Iris pigment epithelial cell (primary cell): Measurements from ENCODE around the gene CENPQ.

ENCODE experiments used
- DNase-seq: peaks from one replicate; pipeline ENCODE4 v3.0.0-alpha.2; 2011; ENCODE audit warnings: low read depth

Gene CENPQ

DNA sequence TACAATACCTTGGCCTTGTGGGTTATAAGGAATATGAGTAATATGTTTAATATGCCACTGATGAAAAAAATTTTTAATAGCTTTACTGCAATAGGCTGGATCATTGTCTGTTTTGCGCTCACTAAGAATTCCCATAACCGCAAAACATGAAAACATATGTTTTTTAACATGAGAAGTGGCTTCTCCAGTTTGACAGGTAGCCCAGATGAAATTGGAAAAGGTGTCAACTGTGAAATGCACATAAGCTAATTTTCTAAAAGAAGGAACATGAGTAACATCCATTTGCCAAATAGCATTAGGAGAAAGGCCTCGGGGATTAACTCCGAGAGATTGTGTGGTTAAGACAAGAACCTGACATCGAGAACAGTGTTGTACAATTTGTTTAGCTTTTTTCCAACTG, 41.5 kb downstream of the CENPQ start:
- no peak for DNase-seq

- no peak for DNase-seq
Measured at GRCh38 chr6:49506569-49507111, 43.5 kb downstream of the CENPQ start.

- no peak for DNase-seq
Measured at GRCh38 chr6:49509342-49509741, 46.2 kb downstream of the CENPQ start.

- peak; percentile 44 for DNase-seq
Measured at GRCh38 chr6:49513153-49513989, 50.2 kb downstream of the CENPQ start.

GRCh38 chr6:49514571-49515484, 51.7 kb downstream of the CENPQ start:
- no peak for DNase-seq

- DNase-seq = no peak
Measured at GRCh38 chr6:49515485-49516146, 52.4 kb downstream of the CENPQ start.

DNA sequence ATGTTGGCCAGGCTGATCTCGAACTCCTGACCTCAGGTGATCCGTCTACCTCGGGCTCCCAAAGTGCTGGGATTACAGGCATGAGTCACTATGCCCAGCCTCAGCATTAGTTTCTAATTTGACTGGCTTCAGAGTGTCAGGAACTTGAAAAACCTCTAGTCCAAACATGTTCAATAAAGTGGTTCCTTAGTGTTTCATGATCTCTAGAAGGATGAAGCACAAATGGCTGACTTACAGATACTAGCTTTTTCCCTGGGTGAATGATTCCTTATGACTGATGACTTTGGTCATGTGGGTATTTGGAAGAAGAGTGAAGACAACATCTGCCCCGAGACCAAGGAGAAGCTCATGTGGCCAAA, 53.0 kb downstream of the CENPQ start:
- DNase-seq = no peak

GRCh38 chr6:49517919-49518318, 54.7 kb downstream of the CENPQ start:
- no peak for DNase-seq

DNA sequence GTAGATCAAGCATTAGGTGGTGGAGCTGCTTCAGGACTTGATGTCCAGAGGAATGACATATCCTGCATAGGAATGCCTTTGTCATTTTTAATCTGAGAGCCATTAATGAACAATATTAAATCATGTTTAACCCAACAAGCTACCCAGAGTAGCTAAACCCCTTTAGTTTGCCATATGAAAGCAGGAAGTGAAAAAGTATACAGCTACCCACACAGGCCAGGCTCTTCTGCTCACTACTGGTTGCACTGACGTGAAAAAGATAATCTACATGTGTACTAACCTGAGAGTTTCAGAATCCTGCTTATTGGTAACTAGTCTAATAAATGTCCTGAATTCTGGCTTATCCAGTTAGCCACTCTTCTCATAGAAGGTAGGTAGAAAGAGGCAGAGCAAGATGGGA, 56.5 kb downstream of the CENPQ start:
- no peak for DNase-seq

DNA sequence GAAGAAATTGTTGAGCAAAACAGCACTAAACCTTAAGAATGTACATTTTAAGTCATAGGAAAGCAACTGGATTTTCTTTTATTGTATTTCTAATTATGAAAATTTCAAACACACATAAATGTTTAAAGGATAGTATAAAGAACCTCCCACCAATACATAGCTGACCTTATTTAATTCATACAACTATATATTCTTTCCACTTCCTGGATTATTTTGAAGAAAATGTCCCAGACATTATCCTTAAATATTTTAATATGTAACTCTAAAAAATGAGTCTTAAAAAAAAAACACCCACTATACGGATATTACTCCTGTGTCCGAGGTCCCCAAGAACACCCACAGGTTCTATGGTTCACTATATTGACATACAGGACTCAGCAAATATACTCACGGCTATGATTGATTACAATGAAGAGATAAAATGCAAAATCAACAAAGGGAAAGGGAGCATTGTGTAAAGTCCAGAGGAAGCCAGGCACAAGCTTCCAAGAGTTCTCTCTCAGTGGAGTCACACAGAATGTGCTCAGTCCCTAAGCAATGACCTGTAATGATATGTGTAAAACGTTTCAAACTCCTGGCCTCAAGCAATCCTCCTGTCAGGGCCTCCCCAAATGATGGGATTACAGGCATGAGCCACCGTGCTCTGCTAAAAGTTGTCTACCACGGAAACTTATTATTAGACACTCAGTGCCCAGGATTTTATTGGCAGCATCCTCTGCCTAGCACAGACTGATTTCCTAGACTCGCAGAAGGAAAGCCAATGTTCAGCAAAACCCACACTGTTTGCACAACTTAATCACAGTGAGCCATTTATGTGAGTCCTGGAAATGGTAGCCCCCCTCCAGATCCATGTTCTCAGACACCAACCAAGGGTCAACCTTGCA, 59.8 kb downstream of the CENPQ start:
- DNase-seq = no peak

GRCh38 chr6:49523901-49524300, 60.7 kb downstream of the CENPQ start:
- DNase-seq = no peak

DNA sequence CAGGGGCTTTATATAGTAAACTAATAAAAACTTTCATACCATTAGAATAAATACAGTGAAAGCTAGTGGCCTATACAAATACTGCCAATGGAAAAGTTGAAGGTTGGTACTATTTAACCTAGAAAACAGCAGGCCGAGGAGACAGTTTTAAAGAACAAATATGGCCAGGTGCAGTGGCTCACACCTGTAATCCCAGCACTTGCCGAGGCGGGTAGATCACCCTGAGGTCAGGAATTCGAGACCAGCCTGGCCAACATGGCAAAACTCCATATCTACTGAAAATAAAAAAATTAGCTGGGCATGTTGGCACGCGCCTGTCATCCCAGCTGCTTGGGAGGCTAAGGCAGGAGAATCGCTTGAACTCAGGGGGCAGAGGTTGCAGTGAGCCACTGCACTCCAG, 61.4 kb downstream of the CENPQ start:
- no peak for DNase-seq

- DNase-seq = no peak
Measured at GRCh38 chr6:49526598-49526997, 63.4 kb downstream of the CENPQ start.

- DNase-seq = no peak
Measured at GRCh38 chr6:49527320-49527719, 64.2 kb downstream of the CENPQ start.

GRCh38 chr6:49528571-49528970, 65.4 kb downstream of the CENPQ start:
- DNase-seq = no peak

GRCh38 chr6:49530141-49530776, 67.1 kb downstream of the CENPQ start:
- peak; percentile 12 for DNase-seq

DNA sequence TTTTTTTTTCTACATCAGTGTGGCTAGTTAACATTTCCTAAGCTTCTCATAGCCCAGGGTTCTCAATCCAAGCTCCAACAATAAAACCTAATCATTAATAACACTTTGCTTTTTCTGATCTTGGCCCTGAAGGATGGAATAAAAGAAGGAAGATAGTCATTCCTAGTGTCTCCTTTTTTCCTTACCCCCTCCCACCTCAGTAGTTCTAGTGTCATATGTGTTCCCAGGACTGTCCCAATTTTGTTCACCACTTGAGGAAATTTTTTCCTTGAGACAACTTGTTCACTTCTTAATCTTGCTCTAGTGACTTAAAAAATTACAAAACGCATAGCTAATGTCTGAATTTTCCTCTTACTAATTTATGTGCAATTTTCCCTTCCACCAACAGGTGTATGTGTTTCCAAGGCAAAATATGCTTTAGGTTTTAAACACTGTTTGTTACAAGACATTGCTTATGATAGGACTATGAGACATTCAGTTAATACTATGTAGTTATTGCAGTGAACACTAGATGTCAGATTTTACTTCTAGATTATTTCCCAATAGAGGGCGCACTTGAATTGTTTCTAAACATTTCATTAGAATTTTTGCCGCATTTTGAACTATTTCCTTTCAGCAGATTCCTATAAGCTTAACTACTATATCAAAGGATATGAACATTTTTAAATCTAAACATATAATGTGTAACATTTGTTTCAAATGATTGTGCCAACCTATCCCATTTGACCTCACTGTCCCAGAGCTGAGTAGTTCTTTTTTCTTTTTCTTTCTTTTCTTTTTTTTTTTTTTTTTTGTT, 68.8 kb downstream of the CENPQ start:
- DNase-seq = peak; percentile 60

DNA sequence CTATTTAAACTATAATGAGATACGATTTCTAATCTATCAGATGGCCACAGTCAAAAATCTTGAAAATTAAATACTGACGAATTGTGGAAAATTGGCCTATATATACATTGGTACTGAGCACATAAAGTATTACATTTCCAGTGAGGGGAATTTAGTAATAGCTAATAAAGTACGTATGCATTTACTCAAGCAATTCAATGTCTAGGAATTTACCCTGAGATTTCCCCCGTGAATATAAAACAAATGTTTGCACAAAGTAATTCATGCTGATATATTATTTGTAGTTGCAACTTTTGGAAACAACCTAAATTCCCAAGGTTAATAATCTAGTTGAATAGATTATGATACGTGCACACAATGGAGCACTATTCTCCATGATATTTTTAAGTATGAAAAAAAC, 72.6 kb downstream of the CENPQ start:
- no peak for DNase-seq

DNA sequence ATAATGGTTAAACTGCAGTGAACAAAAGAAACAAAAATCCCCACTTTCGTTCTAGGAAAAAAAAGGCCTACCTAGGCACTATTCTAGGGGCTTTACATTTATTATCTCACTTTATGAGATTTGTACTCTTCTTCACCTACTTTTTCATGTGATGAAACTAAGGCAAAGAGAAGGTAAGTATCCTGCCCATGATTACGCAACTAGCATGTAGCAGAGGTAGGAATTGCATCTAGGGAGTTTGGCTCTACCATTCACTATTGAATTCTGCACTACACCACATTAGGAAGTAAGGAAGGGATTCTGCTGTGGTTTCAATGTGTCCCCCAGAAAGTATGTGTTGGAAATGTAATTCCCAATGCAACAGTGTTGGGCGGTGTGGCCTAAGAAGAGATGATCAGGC, 75.9 kb downstream of the CENPQ start:
- DNase-seq = no peak

DNA sequence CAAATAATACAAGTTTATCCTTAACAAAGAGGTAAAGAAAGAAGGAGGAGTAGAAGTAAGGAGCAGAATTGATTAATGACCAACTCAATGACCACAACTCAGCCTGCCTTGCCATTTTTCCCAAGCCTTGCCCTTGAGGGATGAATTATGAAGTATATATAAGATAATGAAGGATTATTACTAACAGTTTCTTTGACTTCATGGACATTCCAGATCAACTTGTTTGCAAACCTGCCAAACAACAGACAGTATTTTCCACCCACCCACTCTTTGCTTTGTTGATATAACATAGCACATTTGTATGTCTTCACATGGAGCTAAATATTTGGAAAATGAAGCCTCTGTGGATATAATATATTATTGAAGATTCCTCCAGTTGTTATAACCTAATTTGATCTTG, 77.4 kb downstream of the CENPQ start:
- peak; percentile 53 for DNase-seq
